ENCODE data around the gene ZNF831. TPM values are rescaled to one million over a fixed set of nuclear protein-coding genes. Genes with fewer than 3 reads are reported as not detected.

The ZNF831 gene
- total RNA-seq, 1 experiment from 2014 or later, result not detected

DNA sequence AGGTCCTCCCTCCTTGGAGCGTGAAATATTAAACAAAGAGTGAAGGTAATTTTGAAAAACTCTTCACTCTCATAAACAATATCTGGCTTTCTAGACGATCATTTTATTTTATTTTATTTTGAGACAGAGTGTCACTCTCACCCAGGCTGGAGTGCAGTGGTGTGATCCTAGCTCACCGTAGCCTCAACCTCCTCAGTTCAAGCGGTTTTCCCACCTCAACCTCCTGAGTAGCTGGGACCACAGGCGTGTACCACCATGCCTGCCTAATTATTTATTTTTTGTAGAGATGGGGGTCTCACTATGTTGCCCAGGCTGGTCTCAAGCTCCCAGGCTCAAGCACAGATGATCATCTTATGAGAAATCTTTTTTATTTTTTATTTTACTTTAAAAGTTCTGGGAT is 16.4 kb downstream of the ZNF831 start:
- POLR2A ChIA-PET, result no interaction called here
- no peaks in the 10 kb centered on the region for H3K9me3 Mint-ChIP-seq (ENCODE audit: unreplicated experiment)

DNA sequence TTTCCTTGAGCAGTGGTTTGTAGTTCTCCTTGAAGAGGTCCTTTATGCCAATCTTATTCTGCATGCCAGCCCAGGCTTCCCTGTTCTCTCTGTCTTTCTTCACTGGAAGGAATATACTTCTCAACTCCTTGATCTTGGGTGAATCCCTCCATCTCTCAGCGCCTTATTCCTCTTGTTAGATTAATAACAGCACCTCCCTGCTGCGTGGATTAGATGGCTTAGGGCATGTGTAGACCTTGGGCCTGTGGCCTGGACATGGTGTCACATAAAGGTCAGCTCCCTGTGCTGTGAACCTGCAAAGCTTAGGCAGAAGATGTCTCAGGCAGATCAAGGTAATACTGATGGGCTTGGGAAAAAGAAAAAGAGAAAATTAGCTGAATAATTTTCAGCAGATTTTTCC is 18.3 kb downstream of the ZNF831 start:
- Mint-ChIP-seq H3K9me3 (ENCODE audit: unreplicated experiment) (no peaks in the 10 kb centered on the region), H3K36me3 (ENCODE audit: insufficient read depth, unreplicated experiment) (no peaks in the 10 kb centered on the region), H3K4me1 (ENCODE audit: insufficient read depth, unreplicated experiment) (no peaks in the 10 kb centered on the region), H3K27ac (ENCODE audit: low read depth, unreplicated experiment) (no peak overlapping the region), H3K4me3 (ENCODE audit: unreplicated experiment) (no peak overlapping the region), H3K27me3 (ENCODE audit: insufficient read depth, unreplicated experiment) (peaks cover 44% of the 10 kb centered on the region)
- no peak for DNase-seq (ENCODE audit: unreplicated experiment)
- POLR2A ChIA-PET, result no interaction called here
- TF ChIP-seq, protein P1, sequence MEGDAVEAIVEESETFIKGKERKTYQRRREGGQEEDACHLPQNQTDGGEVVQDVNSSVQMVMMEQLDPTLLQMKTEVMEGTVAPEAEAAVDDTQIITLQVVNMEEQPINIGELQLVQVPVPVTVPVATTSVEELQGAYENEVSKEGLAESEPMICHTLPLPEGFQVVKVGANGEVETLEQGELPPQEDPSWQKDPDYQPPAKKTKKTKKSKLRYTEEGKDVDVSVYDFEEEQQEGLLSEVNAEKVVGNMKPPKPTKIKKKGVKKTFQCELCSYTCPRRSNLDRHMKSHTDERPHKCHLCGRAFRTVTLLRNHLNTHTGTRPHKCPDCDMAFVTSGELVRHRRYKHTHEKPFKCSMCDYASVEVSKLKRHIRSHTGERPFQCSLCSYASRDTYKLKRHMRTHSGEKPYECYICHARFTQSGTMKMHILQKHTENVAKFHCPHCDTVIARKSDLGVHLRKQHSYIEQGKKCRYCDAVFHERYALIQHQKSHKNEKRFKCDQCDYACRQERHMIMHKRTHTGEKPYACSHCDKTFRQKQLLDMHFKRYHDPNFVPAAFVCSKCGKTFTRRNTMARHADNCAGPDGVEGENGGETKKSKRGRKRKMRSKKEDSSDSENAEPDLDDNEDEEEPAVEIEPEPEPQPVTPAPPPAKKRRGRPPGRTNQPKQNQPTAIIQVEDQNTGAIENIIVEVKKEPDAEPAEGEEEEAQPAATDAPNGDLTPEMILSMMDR (IDR thresholded peaks at IDR 0.05; ENCODE audit: unreplicated experiment), result no peak
- intact Hi-C loops (cut with micrococcal nuclease), result no loop called here
- CTCF ChIA-PET, result interaction anchor here (0.7 kb wide), 1 partner anchor 298 kb away, joined by 3 read pairs; no protein-coding TSS in a partner anchor
- no TSS peak for BruUV-seq (replicated peaks)

More for the DNA sequence above, 16.4 kb downstream of the ZNF831 start:
- Mint-ChIP-seq H3K4me3 (ENCODE audit: unreplicated experiment) (no peak overlapping the region), H3K36me3 (ENCODE audit: insufficient read depth, unreplicated experiment) (no peaks in the 10 kb centered on the region), H3K4me1 (ENCODE audit: insufficient read depth, unreplicated experiment) (no peaks in the 10 kb centered on the region), H3K27me3 (ENCODE audit: insufficient read depth, unreplicated experiment) (peaks cover 46% of the 10 kb centered on the region), H3K27ac (ENCODE audit: low read depth, unreplicated experiment) (no peak overlapping the region)
- BruUV-seq (replicated peaks), result no TSS peak
- TF ChIP-seq, protein P1 (IDR thresholded peaks at IDR 0.05; ENCODE audit: unreplicated experiment), result no peak
- no peak for DNase-seq (ENCODE audit: unreplicated experiment)
- intact Hi-C loops (cut with micrococcal nuclease), result no loop called here
- CTCF ChIA-PET, result no interaction called here

DNA sequence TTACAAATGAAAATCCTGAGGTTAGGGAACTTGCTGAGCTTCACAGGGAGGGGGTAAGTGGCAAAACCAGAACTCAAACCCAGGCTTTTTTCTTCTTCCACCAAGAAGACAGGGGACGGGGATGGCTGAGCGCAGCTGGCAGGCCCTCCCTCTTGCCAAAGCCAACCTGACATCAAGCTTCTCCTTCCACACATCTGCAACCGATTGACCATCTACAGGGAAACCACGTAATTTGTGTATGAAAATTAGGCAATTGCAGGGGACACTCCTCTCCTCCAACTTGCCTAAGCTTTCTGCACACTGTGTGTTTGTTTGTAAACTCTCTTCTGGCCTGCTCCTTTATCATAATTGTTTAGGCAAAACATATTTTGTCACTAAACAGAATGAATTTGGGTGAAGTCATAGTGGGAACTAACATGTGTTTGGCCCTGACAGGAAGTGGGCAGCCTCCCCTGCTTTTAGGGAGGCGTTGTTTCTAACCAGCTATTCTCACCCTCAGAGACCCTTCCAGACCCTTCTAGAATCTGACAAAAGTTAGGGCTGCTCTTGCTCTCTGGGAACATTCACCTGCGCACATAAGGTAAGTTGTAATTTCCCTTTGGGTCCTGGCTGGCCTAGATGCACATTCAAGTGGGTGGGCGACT is 18.9 kb downstream of the ZNF831 start:
- peaks cover 44% of the 10 kb centered on the region for H3K27me3 Mint-ChIP-seq (ENCODE audit: insufficient read depth, unreplicated experiment)
- no peaks in the 10 kb centered on the region for H3K4me1 Mint-ChIP-seq (ENCODE audit: insufficient read depth, unreplicated experiment)
- POLR2A ChIA-PET, result no interaction called here
- CTCF ChIA-PET, result interaction anchor here (0.7 kb wide), 2 partner anchors 299 to 1506 kb away, joined by 3 read pairs; no protein-coding TSS in a partner anchor
- H3K9me3 Mint-ChIP-seq (ENCODE audit: unreplicated experiment), result no peaks in the 10 kb centered on the region
- intact Hi-C loops (cut with micrococcal nuclease), result no loop called here
- no peaks in the 10 kb centered on the region for H3K36me3 Mint-ChIP-seq (ENCODE audit: insufficient read depth, unreplicated experiment)
- no peak for DNase-seq (ENCODE audit: unreplicated experiment)
- no peak overlapping the region for H3K27ac Mint-ChIP-seq (ENCODE audit: low read depth, unreplicated experiment)
- no TSS peak for BruUV-seq (replicated peaks)
- TF ChIP-seq, protein P1 (IDR thresholded peaks at IDR 0.05; ENCODE audit: unreplicated experiment), result no peak
- H3K4me3 Mint-ChIP-seq (ENCODE audit: unreplicated experiment), result no peak overlapping the region

DNA sequence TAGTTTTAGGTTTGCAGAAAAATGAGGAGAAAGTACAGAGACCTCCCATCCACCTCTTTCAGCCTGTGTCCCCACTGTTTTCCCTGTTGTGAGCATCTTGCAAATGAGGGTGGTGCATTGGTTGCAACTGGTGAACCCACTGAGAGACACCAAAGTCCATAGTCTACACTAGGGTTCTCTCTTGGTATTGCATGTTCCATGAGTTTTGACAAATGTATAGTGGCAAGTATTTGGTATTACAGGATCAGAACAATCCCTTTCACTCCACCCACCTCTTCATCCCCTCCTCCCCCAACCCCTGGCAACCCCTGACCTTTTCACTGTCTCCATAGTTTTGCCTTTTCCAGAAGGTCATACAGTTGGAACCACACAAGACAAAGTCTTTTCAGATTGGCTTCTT is 20.1 kb downstream of the ZNF831 start:
- H3K4me3 Mint-ChIP-seq (ENCODE audit: unreplicated experiment), result no peak overlapping the region
- peaks cover 36% of the 10 kb centered on the region for H3K27me3 Mint-ChIP-seq (ENCODE audit: insufficient read depth, unreplicated experiment)
- POLR2A ChIA-PET, result no interaction called here

More for the DNA sequence above, 20.1 kb downstream of the ZNF831 start:
- Mint-ChIP-seq H3K9me3 (ENCODE audit: unreplicated experiment) (no peaks in the 10 kb centered on the region), H3K4me1 (ENCODE audit: insufficient read depth, unreplicated experiment) (no peaks in the 10 kb centered on the region), H3K36me3 (ENCODE audit: insufficient read depth, unreplicated experiment) (no peaks in the 10 kb centered on the region), H3K27ac (ENCODE audit: low read depth, unreplicated experiment) (no peak overlapping the region)
- no TSS peak for BruUV-seq (replicated peaks)
- TF ChIP-seq, protein P1 (IDR thresholded peaks at IDR 0.05; ENCODE audit: unreplicated experiment), result no peak
- no peak for DNase-seq (ENCODE audit: unreplicated experiment)
- CTCF ChIA-PET, result interaction anchor here (1.4 kb wide), 1 partner anchor 312 kb away, joined by 3 read pairs; no protein-coding TSS in a partner anchor
- intact Hi-C loops (cut with micrococcal nuclease), result no loop called here

Data from MCF 10A (cell line).